ENCODE results near the gene ANKLE2. TPM values are rescaled to one million over a fixed set of nuclear protein-coding genes. Genes with fewer than 3 reads are reported as not detected.

ANKLE2 gene
- total and polyA plus RNA-seq, 10 of the 15 experiments (the other 5 are each of a cell fraction or from before 2014, with no cell fraction given): 4.3 to 89.4 (median 53.0) TPM

- Histone ChIP-seq H3K79me2 (ENCODE audit: control insufficient read depth, insufficient read depth, low read length) (peaks cover 45% of the 10 kb centered on the region), H3K36me3 (ENCODE audit: control insufficient read depth in 2 of 2, insufficient read depth in 2 of 2, low read length in 1 of 2) (peaks cover 0 to 3% of the 10 kb centered on the region in 2 experiments; a peak in 2 of 4 replicates), H2AFZ (ENCODE audit: control insufficient read depth, low read depth, low read length) (peak within 1 kb of the TSS; percentile 58), H3K4me2 (ENCODE audit: control insufficient read depth, insufficient read depth) (peak within 1 kb of the TSS; percentile 74), H3K4me3 (peak within 1 kb of the TSS; percentile 83), H3K27me3 (replicated peaks in 1 of 2; ENCODE audit: control insufficient read depth in 2 of 2, insufficient read depth in 2 of 2, low read length in 1 of 2) (no peaks in the 10 kb centered on the region), H4K20me1 (ENCODE audit: control insufficient read depth, insufficient read depth) (no peaks in the 10 kb centered on the region), H3K9me3 (replicated peaks; ENCODE audit: control insufficient read depth, insufficient read depth, low read length) (peaks cover 8% of the 10 kb centered on the region; the same call in 2 of the 3 replicates), H3K27ac (ENCODE audit: control insufficient read depth, insufficient read depth) (peak within 1 kb of the TSS; percentile 83), H3K9ac (ENCODE audit: control insufficient read depth, insufficient read depth, low read length) (peak within 1 kb of the TSS; percentile 81), H3K4me1 (ENCODE audit: control insufficient read depth, insufficient read depth, low read length) (peaks cover 5% of the 10 kb centered on the region)
- DNase-seq (ENCODE audit: low read depth, low spot score) (peak; percentile 66), ATAC-seq (peak; percentile 96), FAIRE-seq (no peak)
- no TSS peak for BruUV-seq (replicated peaks)
- ChIA-PET RAD21 (ENCODE audit: unreplicated experiment) (no interaction called here), POLR2A (interaction anchor here (0.6 kb wide), 2 partner anchors 30 to 867 kb away, joined by 3 to 4 read pairs; no protein-coding TSS in a partner anchor), SMC1A (ENCODE audit: uncharacterized antibody, unreplicated experiment) (no interaction called here), CTCF (no interaction called here)
- in situ Hi-C loops (cut with MboI) (no loop called here), intact Hi-C loops (cut with micrococcal nuclease; ENCODE audit: unreplicated experiment) (loop anchor here (1.0 to 2.0 kb wide), 3 partner anchors 13 to 73 kb away; partner anchors contain the start of gene PGAM5)
- 1% methylated on average over 96 of the region's 134 CpGs for WGBS (ENCODE audit: insufficient coverage, insufficient replicate concordance, low lambda C conversion rate, missing lambda C conversion rate)
- TF ChIP-seq PAX8 (IDR thresholded peaks at IDR 0.05): no peak
- TF ChIP-seq TCF7 (IDR thresholded peaks at IDR 0.05; ENCODE audit: borderline replicate concordance): no peak
- no peak for TF ChIP-seq POU2F2 (IDR thresholded peaks at IDR 0.05; ENCODE audit: borderline replicate concordance, low read depth, low read length)
- no peak for TF ChIP-seq SIX5 (IDR thresholded peaks at IDR 0.05; ENCODE audit: low read depth, low read length, severe bottlenecking)
- no peak for TF ChIP-seq RELB (IDR thresholded peaks at IDR 0.05; ENCODE audit: low read depth)
- peak; percentile 92 for TF ChIP-seq POLR2A (IDR thresholded peaks at IDR 0.05; ENCODE audit: low read depth, low read length)
- no peak for TF ChIP-seq MLLT1 (IDR thresholded peaks at IDR 0.05)
- TF ChIP-seq BCL11A (IDR thresholded peaks at IDR 0.05; ENCODE audit: low read depth, low read length): no peak
- TF ChIP-seq E4F1 (IDR thresholded peaks at IDR 0.05; ENCODE audit: borderline replicate concordance, partially characterized antibody): peak; percentile 51
- no peak for TF ChIP-seq ZBTB40 (IDR thresholded peaks at IDR 0.05; ENCODE audit: borderline replicate concordance)
These were observed 74.1 kb downstream of the ANKLE2 start, which contains the start of the genes POLE and PXMP2 for GRCh38 chr12:132687211-132688164. TSS of gene POLE (minus strand) at chr12:132687342. CDS start at chr12:132687315, 27 bp downstream. TSS of gene PXMP2 (plus strand) at chr12:132687587. CDS start at chr12:132687671, 84 bp downstream.
